Fibroblast of pulmonary artery (primary cell): ENCODE data around the gene VRK3.

Experiments
- DNase-seq: peaks from one replicate; pipeline ENCODE4 v3.0.0-alpha.2; 2010; ENCODE audit warnings: low read depth
- H3K4me3 ChIP-seq: replicated peaks from 2 replicates; pipeline ENCODE4 v1.5.1; 2011; ENCODE audit warnings: low read depth, mild to moderate bottlenecking, control low read depth, low read length, moderate library complexity
- CTCF ChIP-seq: IDR thresholded peaks from 2 replicates; pipeline ENCODE4 v1.5.1; 2011; ENCODE audit warnings: mild to moderate bottlenecking, control low read depth, low read length, inconsistent platforms; ENCODE audit errors: missing control alignments

Gene VRK3

GRCh38 chr19:49988007-49988406 lies 37.2 kb downstream of the VRK3 start:
- TF ChIP-seq CTCF = no peak
- no peak for DNase-seq
- H3K4me3 ChIP-seq = no peak overlapping the region

GRCh38 chr19:49987159-49987698 lies 37.9 kb downstream of the VRK3 start:
- no peak for TF ChIP-seq CTCF
- DNase-seq = peak; percentile 95

GRCh38 chr19:49986354-49986753 lies 38.8 kb downstream of the VRK3 start:
- TF ChIP-seq CTCF = no peak
- no peak overlapping the region for H3K4me3 ChIP-seq

More at GRCh38 chr19:49987159-49987698, 37.9 kb downstream of the VRK3 start:
- H3K4me3 ChIP-seq = no peak overlapping the region

GRCh38 chr19:49985871-49986270 lies 39.3 kb downstream of the VRK3 start:
- no peak overlapping the region for H3K4me3 ChIP-seq
- no peak for TF ChIP-seq CTCF
- DNase-seq = no peak

More at GRCh38 chr19:49986354-49986753, 38.8 kb downstream of the VRK3 start:
- DNase-seq = no peak

- no peak overlapping the region for H3K4me3 ChIP-seq
- no peak for TF ChIP-seq CTCF
These were observed 40.7 kb downstream of the VRK3 start for GRCh38 chr19:49984491-49984890.

GRCh38 chr19:49983645-49984229 lies 41.4 kb downstream of the VRK3 start:
- peak; percentile 83 for TF ChIP-seq CTCF
- H3K4me3 ChIP-seq = no peak overlapping the region
- DNase-seq = peak; percentile 55

More at GRCh38 chr19:49984491-49984890, 40.7 kb downstream of the VRK3 start:
- no peak for DNase-seq
